GM23248 (cell line): ENCODE results near the gene DMWD. TPM values are rescaled to one million over a fixed set of nuclear protein-coding genes. Genes with fewer than 3 reads are reported as not detected.

ENCODE experiments used
- DNase-seq: peaks from one replicate; pipeline ENCODE4 v3.0.0-alpha.2; 2015
- H2AFZ ChIP-seq: fragments of 200-600 bp; sonication (generic); 2 replicates; pipeline ENCODE4 v1.6.1; 2016; ENCODE audit warnings: antibody characterized with exemption
- H3F3A ChIP-seq: fragments of 200-600 bp; sonication (generic); 2 replicates; pipeline ENCODE4 v1.6.1; 2016; ENCODE audit warnings: mild to moderate bottlenecking, antibody characterized with exemption, mixed run types; ENCODE audit not compliant: insufficient read depth
- H3K27ac ChIP-seq: fragments of 200-600 bp; sonication (generic); 2 replicates; pipeline ENCODE4 v1.5.1; 2016; ENCODE audit warnings: mild to moderate bottlenecking
- H3K27me3 ChIP-seq: fragments of 200-600 bp; sonication (generic); replicated peaks from 2 replicates; pipeline ENCODE4 v1.6.1; 2016; ENCODE audit warnings: mild to moderate bottlenecking; ENCODE audit not compliant: insufficient read depth
- H3K36me3 ChIP-seq: fragments of 200-600 bp; sonication (generic); 2 replicates; pipeline ENCODE4 v1.6.1; 2016; ENCODE audit warnings: low read depth, mild to moderate bottlenecking
- H3K4me1 ChIP-seq: fragments of 200-600 bp; sonication (generic); 2 replicates; pipeline ENCODE4 v1.6.1; 2016; ENCODE audit warnings: mild to moderate bottlenecking; ENCODE audit not compliant: insufficient read depth
- H3K4me2 ChIP-seq: fragments of 200-600 bp; sonication (generic); one replicate; pipeline ENCODE4 v1.6.1; 2016; ENCODE audit warnings: mild to moderate bottlenecking; ENCODE audit not compliant: unreplicated experiment
- H3K4me3 ChIP-seq: fragments of 200-600 bp; sonication (generic); 2 replicates; pipeline ENCODE4 v1.5.1; 2016; ENCODE audit warnings: mild to moderate bottlenecking
- H3K79me2 ChIP-seq: fragments of 200-600 bp; sonication (generic); 2 replicates; pipeline ENCODE4 v1.6.1; 2016; ENCODE audit warnings: mild to moderate bottlenecking; ENCODE audit not compliant: insufficient read depth
- H3K9ac ChIP-seq: fragments of 200-600 bp; sonication (generic); 2 replicates; pipeline ENCODE4 v1.6.1; 2016; ENCODE audit warnings: mild to moderate bottlenecking
- H3K9me2 ChIP-seq: fragments of 200-600 bp; sonication (generic); 2 replicates; pipeline ENCODE4 v1.6.1; 2016; ENCODE audit warnings: mixed run types, mild to moderate bottlenecking, moderate library complexity; ENCODE audit not compliant: insufficient read depth
- H3K9me3 ChIP-seq: fragments of 200-600 bp; sonication (generic); one replicate; pipeline ENCODE4 v1.6.1; 2017; ENCODE audit warnings: low read depth
- H4K20me1 ChIP-seq: fragments of 200-600 bp; sonication (generic); 2 replicates; pipeline ENCODE4 v1.6.0; 2016; ENCODE audit not compliant: insufficient read depth
- EZH2 ChIP-seq: fragments of 200-600 bp; sonication (generic); IDR thresholded peaks from 2 replicates; pipeline ENCODE4 v1.6.1; 2018; ENCODE audit warnings: antibody characterized with exemption, mild to moderate bottlenecking; ENCODE audit not compliant: insufficient read depth, poor library complexity, severe bottlenecking
- EZH2phosphoT487 ChIP-seq: fragments of 200-600 bp; sonication (generic); IDR thresholded peaks from 2 replicates; pipeline ENCODE4 v1.6.1; 2018; ENCODE audit warnings: antibody characterized with exemption, moderate library complexity, mild to moderate bottlenecking, low read depth; ENCODE audit not compliant: insufficient read depth
- WGBS, 2 experiments: methylation state at CpG; one replicate each; pipeline ENCODE4 v1.1.6; 2015 to 2017; ENCODE audit warnings: low lambda C conversion rate in 2 of 2, low coverage in 1 of 2; ENCODE audit errors: missing lambda C conversion rate in 2 of 2; 5-methylcytosine and 5-hydroxymethylcytosine counted together
- in situ Hi-C: fragments of 300-500 bp; cut with MboI; formaldehyde crosslinking; loops from 2 replicates; pipeline ENCODE4 v1.15.0; 2020
- polyA plus RNA-seq: library from polyadenylated mRNA; unstranded; fragments of >200 nt; fragmentation: Nextera tagmentation; extraction: Ambion mirVana; gene quantifications from 2 replicates; pipeline ENCODE4 v1.2.1, GENCODE V29; 2016
- total RNA-seq: library from RNA; depleted of rRNA; stranded (reverse); fragments of >200 nt; shearing (Covaris generic); gene quantifications from 2 replicates; pipeline ENCODE4 v1.2.3, GENCODE V29; 2014

Gene DMWD
- total and polyA plus RNA-seq, 2 experiments from 2014 or later: 11.5 to 32.6 TPM

GRCh38 chr19:45764475-45764874 is 28.2 kb downstream of the DMWD start:
- Histone ChIP-seq H3K79me2 (peaks cover 18% of the 10 kb centered on the region; the same call in 1 of the 2 replicates), H3K4me3 (no peak overlapping the region), H4K20me1 (no peaks in the 10 kb centered on the region), H3K9me3 (no peaks in the 10 kb centered on the region), H3K4me1 (peaks cover 5% of the 10 kb centered on the region; the same call in 1 of the 2 replicates), H3K4me2 (no peak overlapping the region), H3F3A (no peaks in the 10 kb centered on the region), H3K27ac (no peak overlapping the region), H3K9ac (no peak overlapping the region), H2AFZ (no peak overlapping the region), H3K36me3 (no peaks in the 10 kb centered on the region), H3K27me3 (no peaks in the 10 kb centered on the region), H3K9me2 (no peaks in the 10 kb centered on the region)
- WGBS, 2 experiments: 79 to 84% methylated on average over 6 of the region's 6 CpGs
- no peak for TF ChIP-seq EZH2
- no peak for TF ChIP-seq EZH2phosphoT487
- in situ Hi-C loops: no loop called here
- DNase-seq: no peak

DNA sequence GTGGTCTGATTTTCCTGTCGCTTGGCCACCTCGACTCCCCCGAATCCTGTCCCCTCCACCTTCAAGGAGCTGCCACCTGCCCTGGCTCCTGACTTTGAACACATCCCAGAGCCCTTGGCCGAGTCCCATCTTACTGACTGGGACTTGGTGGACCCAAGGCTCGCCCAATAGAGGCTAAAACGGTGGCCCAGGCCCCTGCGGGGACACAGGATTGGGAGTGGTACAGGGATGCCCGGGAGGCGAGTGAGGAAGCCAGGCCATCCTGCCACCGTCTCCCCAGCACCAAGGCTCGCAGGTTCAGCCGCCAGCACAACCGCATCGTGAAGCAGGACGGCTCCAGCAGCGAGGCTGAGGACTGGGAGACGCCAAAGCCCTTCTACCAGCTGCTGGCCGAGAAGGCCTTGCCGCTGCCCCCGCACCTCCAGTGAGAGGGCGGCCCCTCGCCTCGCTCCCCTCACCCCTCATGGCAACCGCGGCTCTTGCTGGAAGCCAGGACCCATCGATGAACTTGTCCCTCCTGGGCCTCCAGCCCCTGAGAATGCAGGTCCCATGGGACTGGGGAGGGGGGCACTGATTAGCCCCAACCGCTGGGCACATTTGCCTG is 28.9 kb downstream of the DMWD start:
- DNase-seq: no peak
- in situ Hi-C loops: no loop called here
- no peaks in the 10 kb centered on the region for H4K20me1 ChIP-seq
- H3K4me3 ChIP-seq: no peak overlapping the region
- H3F3A ChIP-seq: no peaks in the 10 kb centered on the region
- no peaks in the 10 kb centered on the region for H3K27me3 ChIP-seq
- no peaks in the 10 kb centered on the region for H3K9me3 ChIP-seq
- H2AFZ ChIP-seq: no peak overlapping the region
- H3K27ac ChIP-seq: no peak overlapping the region
- no peak overlapping the region for H3K9ac ChIP-seq
- peaks cover 18% of the 10 kb centered on the region; the same call in 1 of the 2 replicates for H3K79me2 ChIP-seq
- no peaks in the 10 kb centered on the region for H3K36me3 ChIP-seq
- no peak overlapping the region for H3K4me2 ChIP-seq
- WGBS, 2 experiments: 24 to 28% methylated on average over 26 of the region's 27 CpGs
- TF ChIP-seq EZH2phosphoT487 (no peak), EZH2 (no peak)
- no peaks in the 10 kb centered on the region for H3K9me2 ChIP-seq
- H3K4me1 ChIP-seq: peaks cover 5% of the 10 kb centered on the region; the same call in 1 of the 2 replicates

DNA sequence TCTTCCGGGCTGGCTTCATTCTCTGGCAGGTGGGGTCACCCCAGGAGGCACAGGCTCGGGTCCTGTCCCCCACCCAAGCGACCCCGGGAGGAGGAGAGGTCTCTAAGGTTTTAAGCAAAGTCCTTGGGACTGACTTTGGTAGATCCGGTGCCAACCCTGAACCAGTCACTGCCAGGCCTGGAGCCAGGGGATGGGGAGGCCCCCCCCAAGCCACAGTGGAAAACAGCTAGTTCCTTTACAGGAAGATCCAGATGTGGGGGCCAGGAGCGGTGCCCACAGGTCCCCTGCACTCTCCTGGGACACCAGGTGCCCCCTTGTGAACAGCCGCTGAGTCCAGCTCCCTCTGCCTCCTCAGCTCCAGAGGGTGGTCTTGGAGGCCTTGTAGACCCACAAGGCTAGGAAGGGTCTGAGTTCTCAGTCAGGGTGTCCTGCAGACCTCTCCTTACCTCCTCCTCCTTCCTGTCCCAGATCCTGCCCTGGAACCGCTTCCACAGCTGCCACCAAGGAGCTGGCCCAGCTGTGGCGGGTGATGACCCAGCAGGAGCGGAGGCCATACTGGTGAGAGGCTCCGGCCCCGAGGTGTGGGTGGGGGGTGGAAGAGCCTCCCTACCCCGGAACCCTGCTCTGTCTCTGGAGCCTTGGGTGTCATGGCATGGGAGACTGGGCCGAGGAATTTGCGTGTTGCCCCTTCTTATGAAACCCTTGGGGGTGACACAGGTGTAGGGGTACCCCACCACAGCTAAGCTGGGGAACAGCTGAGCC is 29.6 kb downstream of the DMWD start:
- no peak for TF ChIP-seq EZH2
- TF ChIP-seq EZH2phosphoT487: no peak
- Histone ChIP-seq H3K4me2 (no peak overlapping the region), H3K27me3 (no peaks in the 10 kb centered on the region), H2AFZ (no peak overlapping the region), H3K9ac (no peak overlapping the region), H3K79me2 (peaks cover 18% of the 10 kb centered on the region; the same call in 1 of the 2 replicates), H3F3A (no peaks in the 10 kb centered on the region), H3K4me1 (peaks cover 5% of the 10 kb centered on the region; the same call in 1 of the 2 replicates), H3K4me3 (no peak overlapping the region), H4K20me1 (no peaks in the 10 kb centered on the region), H3K36me3 (no peaks in the 10 kb centered on the region), H3K27ac (no peak overlapping the region), H3K9me3 (no peaks in the 10 kb centered on the region), H3K9me2 (no peaks in the 10 kb centered on the region)
- in situ Hi-C loops: no loop called here
- DNase-seq: no peak
- 83 to 84% methylated on average over 15 of the region's 15 CpGs for whole genome bisulfite sequencing, 2 experiments

GRCh38 chr19:45761714-45762113 is 30.9 kb downstream of the DMWD start:
- peaks cover 5% of the 10 kb centered on the region; the same call in 1 of the 2 replicates for H3K4me1 ChIP-seq
- no peak overlapping the region for H3K4me2 ChIP-seq
- in situ Hi-C loops: no loop called here
- H3K79me2 ChIP-seq: peaks cover 18% of the 10 kb centered on the region; the same call in 1 of the 2 replicates
- no peaks in the 10 kb centered on the region for H3K27me3 ChIP-seq
- H4K20me1 ChIP-seq: no peaks in the 10 kb centered on the region
- no peaks in the 10 kb centered on the region for H3K9me3 ChIP-seq
- TF ChIP-seq EZH2: no peak
- TF ChIP-seq EZH2phosphoT487: no peak
- H3F3A ChIP-seq: no peaks in the 10 kb centered on the region
- H3K27ac ChIP-seq: no peak overlapping the region
- no peaks in the 10 kb centered on the region for H3K36me3 ChIP-seq
- H3K9ac ChIP-seq: no peak overlapping the region
- 75 to 76% methylated on average over 14 to 17 of the region's 17 CpGs for WGBS, 2 experiments
- no peak overlapping the region for H2AFZ ChIP-seq
- H3K9me2 ChIP-seq: no peaks in the 10 kb centered on the region
- no peak overlapping the region for H3K4me3 ChIP-seq
- DNase-seq: no peak
